IMR-90 (cell line): ENCODE data around the gene MPV17.

Source experiments
- CTCF ChIP-seq: conservative IDR thresholded peaks from 2 replicates; pipeline ENCODE4 v1.5.1; 2012; ENCODE audit warnings: mild to moderate bottlenecking, low read depth, low read length, improper control_type of control experiment
- POLR2A ChIP-seq: IDR thresholded peaks from 2 replicates; pipeline ENCODE4 v1.6.1; 2012; ENCODE audit warnings: mild to moderate bottlenecking, low read depth, low read length

- TF ChIP-seq CTCF (no peak), POLR2A (no peak)
Observed at GRCh38 chr2:27261926-27262298, 61.0 kb downstream of the MPV17 start.
